Measurements from ENCODE around the gene LACTB. TPM values are rescaled to one million over a fixed set of nuclear protein-coding genes. Genes with fewer than 3 reads are reported as not detected.

The LACTB gene
- total and polyA plus RNA-seq, 2 of the 13 experiments (the other 11 are each of a cell fraction or from before 2014, with no cell fraction given), result 14.8 to 23.0 TPM

DNA sequence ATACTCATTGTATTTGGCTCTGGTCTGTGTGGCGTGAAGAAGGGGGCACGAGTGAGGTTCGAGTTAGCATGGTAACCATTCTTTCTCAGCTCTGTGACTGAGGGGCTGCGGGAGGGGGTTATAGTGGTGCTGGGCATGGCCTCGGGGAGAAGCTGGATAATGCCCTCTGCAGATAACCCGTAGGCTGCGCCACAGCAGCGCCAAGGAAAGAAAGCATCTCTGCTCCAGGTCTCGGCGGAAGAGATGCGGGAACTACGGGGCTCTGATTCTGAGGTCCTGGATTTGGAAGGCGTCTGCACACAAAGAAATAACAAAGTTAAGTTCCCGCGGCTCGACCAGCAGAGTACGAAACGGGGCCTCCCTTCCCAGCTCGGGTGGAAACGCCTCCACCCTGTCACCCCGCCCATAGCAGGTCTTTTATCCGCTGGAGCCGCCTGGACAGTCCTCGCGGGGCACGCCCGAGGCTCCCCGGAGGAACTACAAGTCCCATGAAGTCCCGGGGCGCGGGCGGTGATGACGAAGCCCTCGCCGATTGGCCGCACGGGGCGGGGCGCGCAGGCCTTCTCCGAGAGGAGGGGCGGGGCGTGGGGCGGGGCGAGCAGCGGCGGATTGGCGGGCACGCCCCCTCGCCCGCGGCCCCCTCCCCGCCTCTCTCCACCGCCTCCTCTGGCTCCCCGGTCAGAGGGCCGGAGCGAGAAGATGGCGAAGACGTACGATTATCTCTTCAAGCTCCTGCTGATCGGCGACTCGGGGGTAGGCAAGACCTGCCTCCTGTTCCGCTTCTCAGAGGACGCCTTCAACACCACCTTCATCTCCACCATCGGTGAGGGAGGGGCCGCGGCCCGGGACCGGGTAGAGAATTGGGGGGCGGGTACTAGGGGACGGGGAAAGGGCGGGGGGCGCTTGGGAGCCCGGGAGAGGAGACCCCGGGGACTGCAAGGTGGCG is 67.5 kb downstream of the LACTB start, which contains the start of gene RAB8B (continued):
- TF ChIP-seq SUZ12 (IDR thresholded peaks at IDR 0.05; ENCODE audit: low read depth, low read length) (peak; percentile 59; the same call in 1 of the 2 replicates), ZNF629 (CRISPR knock-in tag; conservative IDR thresholded peaks at IDR 0.05) (no peak), REL (CRISPR knock-in tag; conservative IDR thresholded peaks at IDR 0.05) (no peak), HMGA1 (CRISPR knock-in tag; conservative IDR thresholded peaks at IDR 0.05) (no peak), RBFOX2 (IDR thresholded peaks at IDR 0.05; ENCODE audit: low read depth, low read length) (peak; percentile 42; the same call in 1 of the 2 replicates), ZNF317 (CRISPR knock-in tag; IDR thresholded peaks at IDR 0.05) (no peak), CC2D1A (CRISPR knock-in tag; IDR thresholded peaks at IDR 0.05) (no peak), TGIF2 (CRISPR knock-in tag; IDR thresholded peaks at IDR 0.05) (no peak), TBP (CRISPR knock-in tag; IDR thresholded peaks at IDR 0.05) (no peak), ZNF775 (CRISPR knock-in tag; IDR thresholded peaks at IDR 0.05; ENCODE audit: borderline replicate concordance) (no peak), TBX2 (CRISPR knock-in tag; IDR thresholded peaks at IDR 0.05; ENCODE audit: borderline replicate concordance) (no peak; the same call in 1 of the 2 replicates), CREM (IDR thresholded peaks at IDR 0.05) (peak; percentile 95), CREM (CRISPR knock-in tag; IDR thresholded peaks at IDR 0.05) (peak; percentile 76; the same call in 1 of the 2 replicates), ZNF674 (CRISPR knock-in tag; IDR thresholded peaks at IDR 0.05; ENCODE audit: low read depth) (no peak), ZFP90 (CRISPR knock-in tag; IDR thresholded peaks at IDR 0.05; ENCODE audit: borderline replicate concordance) (no peak), ZIK1 (CRISPR knock-in tag; IDR thresholded peaks at IDR 0.05; ENCODE audit: borderline replicate concordance, low read depth) (no peak), ETV5 (CRISPR knock-in tag; IDR thresholded peaks at IDR 0.05; ENCODE audit: borderline replicate concordance) (peak; percentile 10; the same call in 1 of the 2 replicates), RARA (CRISPR knock-in tag; IDR thresholded peaks at IDR 0.05) (no peak), RAD21 (CRISPR knock-in tag; IDR thresholded peaks at IDR 0.05) (no peak), GABPB1 (CRISPR knock-in tag; IDR thresholded peaks at IDR 0.05) (peak; percentile 78), TARDBP (CRISPR knock-in tag; IDR thresholded peaks at IDR 0.05) (0 out of 2 replicates have a peak, but pooled peaks have one; percentile 52), TAF1 (CRISPR knock-in tag; IDR thresholded peaks at IDR 0.05) (peak; percentile 40), FOXA3 (CRISPR knock-in tag; IDR thresholded peaks at IDR 0.05) (0 out of 2 replicates have a peak, but pooled peaks have one; percentile 6), CENPX (CRISPR knock-in tag; IDR thresholded peaks at IDR 0.05) (no peak)
- TF ChIP-seq, protein P1, sequence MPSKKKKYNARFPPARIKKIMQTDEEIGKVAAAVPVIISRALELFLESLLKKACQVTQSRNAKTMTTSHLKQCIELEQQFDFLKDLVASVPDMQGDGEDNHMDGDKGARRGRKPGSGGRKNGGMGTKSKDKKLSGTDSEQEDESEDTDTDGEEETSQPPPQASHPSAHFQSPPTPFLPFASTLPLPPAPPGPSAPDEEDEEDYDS (CRISPR knock-in tag; IDR thresholded peaks at IDR 0.05), result peak; percentile 30; the same call in 1 of the 2 replicates
- TF ChIP-seq, protein P2, sequence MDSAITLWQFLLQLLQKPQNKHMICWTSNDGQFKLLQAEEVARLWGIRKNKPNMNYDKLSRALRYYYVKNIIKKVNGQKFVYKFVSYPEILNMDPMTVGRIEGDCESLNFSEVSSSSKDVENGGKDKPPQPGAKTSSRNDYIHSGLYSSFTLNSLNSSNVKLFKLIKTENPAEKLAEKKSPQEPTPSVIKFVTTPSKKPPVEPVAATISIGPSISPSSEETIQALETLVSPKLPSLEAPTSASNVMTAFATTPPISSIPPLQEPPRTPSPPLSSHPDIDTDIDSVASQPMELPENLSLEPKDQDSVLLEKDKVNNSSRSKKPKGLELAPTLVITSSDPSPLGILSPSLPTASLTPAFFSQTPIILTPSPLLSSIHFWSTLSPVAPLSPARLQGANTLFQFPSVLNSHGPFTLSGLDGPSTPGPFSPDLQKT (CRISPR knock-in tag; IDR thresholded peaks at IDR 0.05; ENCODE audit: borderline replicate concordance), result no peak
- TF ChIP-seq, protein P3, sequence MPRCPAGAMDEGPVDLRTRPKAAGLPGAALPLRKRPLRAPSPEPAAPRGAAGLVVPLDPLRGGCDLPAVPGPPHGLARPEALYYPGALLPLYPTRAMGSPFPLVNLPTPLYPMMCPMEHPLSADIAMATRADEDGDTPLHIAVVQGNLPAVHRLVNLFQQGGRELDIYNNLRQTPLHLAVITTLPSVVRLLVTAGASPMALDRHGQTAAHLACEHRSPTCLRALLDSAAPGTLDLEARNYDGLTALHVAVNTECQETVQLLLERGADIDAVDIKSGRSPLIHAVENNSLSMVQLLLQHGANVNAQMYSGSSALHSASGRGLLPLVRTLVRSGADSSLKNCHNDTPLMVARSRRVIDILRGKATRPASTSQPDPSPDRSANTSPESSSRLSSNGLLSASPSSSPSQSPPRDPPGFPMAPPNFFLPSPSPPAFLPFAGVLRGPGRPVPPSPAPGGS (CRISPR knock-in tag; IDR thresholded peaks at IDR 0.05), result no peak

All from HepG2 (cell line).